Endometrial microvascular endothelial cells (primary cell): ENCODE data around the gene KIF2C. TPM values are rescaled to one million over a fixed set of nuclear protein-coding genes. Genes with fewer than 3 reads are reported as not detected.
"Not testable (repeated sequence)": the region's sequence is repeated elsewhere in the genome, so short reads cannot be mapped to it uniquely, and the experiment has no call there.

Source experiments
- in situ Hi-C: cut with HindIII; loops from 2 replicates; pipeline ENCODE4 v1.10.0; 2017; ENCODE audit warnings: low sequenced_read_pairs, low pct_unique_long_range_greater_than_20kb; ENCODE audit errors: inconsistent ontology term
- total RNA-seq: library from RNA; depleted of rRNA; stranded (reverse); fragments of >200 nt; gene quantifications from one replicate; pipeline ENCODE4 v1.2.3, GENCODE V29; 2015; ENCODE audit errors: inconsistent ontology term

Gene KIF2C
- 37.8 TPM for total RNA-seq

- in situ Hi-C loops: no loop called here
Observed at GRCh38 chr1:44739307-44740178, at the start of gene KIF2C. Gene KIF2C, plus strand, starts transcription at chr1:44739837. Its CDS starts 96 bp downstream, at chr1:44739933.

GRCh38 chr1:44693159-44693558 is 46.5 kb upstream of the KIF2C start:
- in situ Hi-C loops: no loop called here

DNA sequence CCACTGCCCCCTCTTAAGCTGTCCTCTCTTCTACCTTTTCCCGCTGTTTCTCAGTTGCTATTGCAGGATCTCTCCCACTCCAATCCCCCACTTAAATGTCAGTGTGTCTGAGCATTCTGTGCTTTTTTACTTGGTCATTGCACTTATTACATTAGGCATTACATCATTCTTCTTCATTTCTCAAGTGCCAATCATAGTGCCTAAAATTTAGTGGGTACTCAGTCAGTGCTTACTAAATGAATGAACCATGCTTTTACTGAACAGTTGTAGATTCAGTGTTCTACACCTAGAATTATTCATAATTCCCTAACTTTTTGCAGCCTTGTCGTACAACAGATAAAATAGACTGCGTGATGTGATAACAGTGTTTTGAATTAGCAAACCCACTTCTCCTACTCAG is 45.7 kb upstream of the KIF2C start:
- in situ Hi-C loops: no loop called here

GRCh38 chr1:44694863-44695478 is 44.7 kb upstream of the KIF2C start:
- in situ Hi-C loops: no loop called here

DNA sequence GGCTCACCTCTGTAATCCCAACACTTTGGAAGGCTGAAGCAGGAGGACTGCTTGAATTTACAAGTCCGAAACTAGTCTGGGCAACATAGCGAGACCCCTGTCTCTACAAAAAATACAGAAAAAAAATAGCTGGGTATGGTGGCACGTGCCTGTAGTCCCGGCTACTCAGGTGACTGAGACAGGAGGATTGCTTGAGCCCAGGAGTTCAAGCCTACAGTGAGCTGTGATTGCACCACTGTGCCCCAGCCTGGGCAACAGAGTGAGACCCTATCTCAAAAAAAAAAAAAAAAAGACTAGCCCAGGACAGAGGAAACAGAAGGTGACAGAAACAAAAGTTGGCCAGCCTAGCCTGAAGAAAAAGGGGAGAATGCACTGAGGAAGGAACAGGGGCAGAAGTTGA is 44.0 kb upstream of the KIF2C start:
- in situ Hi-C loops: no loop called here

DNA sequence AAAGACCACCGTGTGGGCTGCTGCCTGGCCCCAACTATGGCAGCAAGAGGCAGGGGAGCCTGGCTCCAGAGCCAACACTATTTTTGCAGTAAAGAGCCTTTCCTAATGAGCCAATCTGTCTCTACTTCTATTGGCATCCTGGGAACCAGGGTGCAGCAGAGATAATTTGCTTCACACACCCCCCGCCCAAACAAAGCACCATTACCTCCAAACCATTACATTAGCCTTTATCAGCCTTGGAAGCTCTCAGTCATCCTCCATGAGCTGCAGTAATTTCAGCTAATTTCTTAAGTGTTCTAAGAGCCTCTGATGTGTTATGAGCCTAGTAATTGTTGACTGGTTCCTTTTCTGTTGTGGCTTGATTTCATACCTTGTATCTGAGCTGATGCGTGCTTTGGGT is 43.5 kb upstream of the KIF2C start:
- in situ Hi-C loops: no loop called here

DNA sequence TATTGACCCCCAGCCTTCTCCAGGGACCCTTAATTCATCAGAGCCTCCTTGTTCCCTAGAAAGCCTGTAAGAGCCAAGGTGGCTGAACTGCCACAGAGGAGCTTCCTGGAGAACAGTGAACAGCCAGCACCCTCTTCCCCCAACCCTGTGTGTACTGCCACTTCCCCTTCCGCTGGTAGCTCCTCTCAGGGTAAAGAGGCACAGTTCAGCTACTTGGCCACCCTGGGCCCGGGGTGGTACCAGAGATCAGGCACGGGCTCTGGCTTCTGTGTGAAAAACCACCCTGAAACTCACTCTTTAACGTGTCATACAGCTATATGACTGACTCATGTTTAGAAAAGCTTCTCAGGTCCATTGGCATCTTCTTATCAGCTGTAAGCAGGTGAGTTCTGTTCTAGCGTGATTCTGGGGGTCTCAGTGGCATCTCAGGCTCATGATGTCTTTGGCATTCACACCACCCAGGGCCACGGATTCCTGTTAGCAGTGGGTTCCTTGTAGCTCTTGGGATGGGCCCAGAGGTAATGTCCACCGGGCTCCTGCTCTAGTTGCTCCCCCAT is 42.8 kb upstream of the KIF2C start:
- in situ Hi-C loops: no loop called here

GRCh38 chr1:44698138-44698537 is 41.5 kb upstream of the KIF2C start:
- in situ Hi-C loops: no loop called here

GRCh38 chr1:44699375-44699774 is 40.3 kb upstream of the KIF2C start:
- in situ Hi-C loops: not testable (repeated sequence)

DNA sequence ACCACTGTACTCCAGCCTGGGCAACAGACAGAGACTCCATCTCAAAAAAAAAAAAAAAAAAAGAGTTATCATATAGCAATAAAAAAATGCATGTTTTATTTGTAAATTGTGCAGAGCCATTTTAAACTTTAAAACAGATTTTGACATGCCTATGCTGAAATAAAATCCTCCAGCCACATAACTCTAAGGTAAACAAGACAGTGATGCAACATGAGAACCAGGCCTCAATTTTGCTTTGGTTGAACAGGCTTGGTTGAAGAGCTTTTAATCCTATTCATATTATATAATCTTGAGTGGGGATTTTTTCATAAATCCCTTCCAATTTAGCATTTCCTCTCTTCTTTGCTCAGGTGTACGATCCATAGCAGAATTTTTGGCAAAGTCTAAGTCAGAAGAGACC is 39.1 kb upstream of the KIF2C start:
- in situ Hi-C loops: no loop called here

GRCh38 chr1:44701141-44701573 is 38.5 kb upstream of the KIF2C start:
- in situ Hi-C loops: no loop called here

DNA sequence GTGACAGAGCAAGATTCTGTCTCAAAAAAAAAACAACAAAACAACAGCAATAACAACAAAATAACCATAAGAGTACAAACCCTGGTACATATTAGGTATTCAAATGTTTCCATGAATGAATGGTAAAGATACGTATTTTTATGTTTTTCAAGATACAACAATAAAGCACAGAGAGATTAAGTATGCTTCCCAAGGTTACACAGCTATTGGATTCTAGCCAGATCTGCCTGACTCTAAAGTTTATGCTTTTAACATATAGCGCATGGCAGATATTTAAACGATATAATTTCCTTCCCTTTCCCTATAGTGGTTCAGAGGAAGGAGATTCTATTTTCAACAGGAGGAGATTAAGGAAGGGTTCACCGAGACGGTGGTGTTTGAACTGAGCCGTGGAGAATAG is 34.2 kb upstream of the KIF2C start:
- in situ Hi-C loops: no loop called here

GRCh38 chr1:44705938-44706337 is 33.7 kb upstream of the KIF2C start:
- in situ Hi-C loops: no loop called here

- in situ Hi-C loops: no loop called here
Observed at GRCh38 chr1:44707112-44707881, 32.3 kb upstream of the KIF2C start.

DNA sequence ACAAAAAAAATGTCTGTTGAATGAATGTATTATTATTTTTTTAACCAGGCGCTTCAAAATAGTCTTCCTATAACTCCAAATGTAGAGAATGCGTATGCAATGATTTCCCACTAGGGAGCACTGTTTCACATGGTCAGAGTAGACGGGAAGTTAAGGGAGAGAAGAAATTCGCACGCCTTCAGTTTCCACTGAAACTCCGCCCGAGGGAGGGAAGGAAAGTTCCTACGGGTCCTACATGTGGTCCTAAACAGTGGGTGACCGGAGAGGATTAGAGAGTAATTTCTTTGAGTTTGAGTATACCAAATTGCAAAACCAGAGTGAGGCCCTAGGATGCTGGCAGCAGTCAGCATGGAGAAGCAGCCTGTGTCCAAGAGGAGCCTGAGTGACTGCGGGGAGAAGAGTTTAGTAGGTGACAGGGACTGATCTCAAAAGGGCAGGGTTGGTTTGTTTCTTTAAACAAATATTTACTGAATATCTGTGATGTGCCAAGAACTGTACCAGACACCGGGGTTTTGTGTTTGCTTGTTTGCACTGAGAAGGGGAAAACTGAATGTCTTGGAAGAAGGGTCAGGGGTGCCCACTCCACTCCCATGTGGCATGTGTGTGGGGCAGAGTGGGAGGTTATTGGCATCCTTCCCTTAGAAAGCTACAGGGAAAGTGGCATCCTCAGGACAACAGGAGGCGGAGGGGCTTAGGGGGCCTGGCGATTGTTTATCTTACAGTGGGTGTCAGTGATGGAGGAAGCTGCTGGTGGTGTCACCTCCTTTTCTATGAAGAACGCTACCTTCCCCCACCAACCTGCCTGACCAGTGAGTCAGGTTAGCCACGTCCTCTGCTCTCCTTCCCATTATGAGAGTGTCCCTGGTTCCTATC is 31.4 kb upstream of the KIF2C start:
- in situ Hi-C loops: no loop called here

GRCh38 chr1:44713321-44713781 is 26.3 kb upstream of the KIF2C start:
- in situ Hi-C loops: no loop called here

- in situ Hi-C loops: no loop called here
Observed at GRCh38 chr1:44714532-44714931, 25.1 kb upstream of the KIF2C start.

- in situ Hi-C loops: no loop called here
Observed at GRCh38 chr1:44714944-44715571, 24.6 kb upstream of the KIF2C start.
